BLaER1 (cell line): Measurements from ENCODE around the gene MGA.

ENCODE experiments used
- H3K27ac ChIP-seq: shearing (Covaris generic); formaldehyde crosslinking; 2 replicates; pipeline ENCODE4 v1.8.1; 2022
- H3K27me3 ChIP-seq: shearing (Covaris generic); formaldehyde crosslinking; 2 replicates; pipeline ENCODE4 v1.8.1; 2022
- H3K36me3 ChIP-seq: shearing (Covaris generic); formaldehyde crosslinking; 2 replicates; pipeline ENCODE4 v1.8.1; 2022
- H3K4me1 ChIP-seq: shearing (Covaris generic); formaldehyde crosslinking; 2 replicates; pipeline ENCODE4 v1.8.1; 2022
- H3K4me2 ChIP-seq: shearing (Covaris generic); formaldehyde crosslinking; 2 replicates; pipeline ENCODE4 v1.8.1; 2022
- H3K4me3 ChIP-seq: shearing (Covaris generic); formaldehyde crosslinking; 2 replicates; pipeline ENCODE4 v1.8.1; 2022
- H3K9ac ChIP-seq: shearing (Covaris generic); formaldehyde crosslinking; 2 replicates; pipeline ENCODE4 v1.8.1; 2022
- H3K9me3 ChIP-seq: shearing (Covaris generic); formaldehyde crosslinking; 2 replicates; pipeline ENCODE4 v1.8.1; 2022
- H4K20me1 ChIP-seq: shearing (Covaris generic); formaldehyde crosslinking; 2 replicates; pipeline ENCODE4 v1.8.1; 2022
- Cebpa-rat ChIP-seq: shearing (Covaris generic); IDR thresholded peaks from 2 replicates; pipeline ENCODE4 v1.8.1; 2022

Gene MGA

GRCh38 chr15:41816788-41817187, 156.6 kb downstream of the MGA start:
- H4K20me1 ChIP-seq, result no peaks in the 10 kb centered on the region
- H3K36me3 ChIP-seq, result peaks cover 92% of the 10 kb centered on the region

GRCh38 chr15:41817327-41817726, 157.1 kb downstream of the MGA start:
- Histone ChIP-seq H4K20me1 (no peaks in the 10 kb centered on the region), H3K9me3 (no peaks in the 10 kb centered on the region), H3K27ac (no peak overlapping the region), H3K9ac (no peak overlapping the region), H3K4me2 (no peak overlapping the region), H3K4me3 (no peak overlapping the region), H3K36me3 (peaks cover 90% of the 10 kb centered on the region), H3K27me3 (no peaks in the 10 kb centered on the region), H3K4me1 (peaks cover 15% of the 10 kb centered on the region)
- no peak for TF ChIP-seq Cebpa-rat

More at GRCh38 chr15:41816788-41817187, 156.6 kb downstream of the MGA start:
- Histone ChIP-seq H3K4me1 (peaks cover 21% of the 10 kb centered on the region), H3K9ac (no peak overlapping the region), H3K9me3 (no peaks in the 10 kb centered on the region), H3K4me2 (no peak overlapping the region), H3K27me3 (no peaks in the 10 kb centered on the region), H3K27ac (no peak overlapping the region), H3K4me3 (no peak overlapping the region)
- no peak for TF ChIP-seq Cebpa-rat

- Histone ChIP-seq H3K27me3 (no peaks in the 10 kb centered on the region), H3K9me3 (no peaks in the 10 kb centered on the region), H3K36me3 (peaks cover 92% of the 10 kb centered on the region)
Observed at GRCh38 chr15:41817781-41818180, 157.6 kb downstream of the MGA start.

GRCh38 chr15:41819455-41820050, 159.3 kb downstream of the MGA start:
- no peak for TF ChIP-seq Cebpa-rat
- Histone ChIP-seq H3K4me1 (no peaks in the 10 kb centered on the region), H3K27me3 (no peaks in the 10 kb centered on the region), H4K20me1 (no peaks in the 10 kb centered on the region), H3K4me3 (no peak overlapping the region), H3K9ac (no peak overlapping the region), H3K27ac (no peak overlapping the region), H3K9me3 (no peaks in the 10 kb centered on the region), H3K4me2 (no peak overlapping the region), H3K36me3 (peaks cover 98% of the 10 kb centered on the region)

More at GRCh38 chr15:41817781-41818180, 157.6 kb downstream of the MGA start:
- peaks cover 11% of the 10 kb centered on the region for H3K4me1 ChIP-seq
- no peak overlapping the region for H3K4me2 ChIP-seq
- no peak overlapping the region for H3K9ac ChIP-seq
- no peaks in the 10 kb centered on the region for H4K20me1 ChIP-seq
- no peak overlapping the region for H3K27ac ChIP-seq
- no peak for TF ChIP-seq Cebpa-rat
- H3K4me3 ChIP-seq, result no peak overlapping the region

- H3K9me3 ChIP-seq, result no peaks in the 10 kb centered on the region
- no peak for TF ChIP-seq Cebpa-rat
- H3K4me1 ChIP-seq, result no peaks in the 10 kb centered on the region
- H3K27me3 ChIP-seq, result no peaks in the 10 kb centered on the region
- no peak overlapping the region for H3K27ac ChIP-seq
- H3K36me3 ChIP-seq, result peaks cover 98% of the 10 kb centered on the region
- H3K9ac ChIP-seq, result no peak overlapping the region
- H4K20me1 ChIP-seq, result no peaks in the 10 kb centered on the region; the same call in 1 of the 2 replicates
- no peak overlapping the region for H3K4me3 ChIP-seq
- H3K4me2 ChIP-seq, result no peak overlapping the region
Observed at GRCh38 chr15:41820791-41821423, 160.7 kb downstream of the MGA start.

- Histone ChIP-seq H3K36me3 (peaks cover 97% of the 10 kb centered on the region), H3K9ac (no peak overlapping the region), H3K4me1 (no peaks in the 10 kb centered on the region), H3K27me3 (no peaks in the 10 kb centered on the region), H3K9me3 (no peaks in the 10 kb centered on the region), H3K27ac (no peak overlapping the region), H3K4me2 (no peak overlapping the region), H4K20me1 (no peaks in the 10 kb centered on the region; the same call in 1 of the 2 replicates), H3K4me3 (no peak overlapping the region)
- TF ChIP-seq Cebpa-rat, result no peak
Observed at GRCh38 chr15:41821831-41822230, 161.6 kb downstream of the MGA start.

GRCh38 chr15:41822471-41822870, 162.3 kb downstream of the MGA start:
- no peak overlapping the region for H3K9ac ChIP-seq
- TF ChIP-seq Cebpa-rat, result no peak
- H3K9me3 ChIP-seq, result no peaks in the 10 kb centered on the region
- H3K4me1 ChIP-seq, result peaks cover 5% of the 10 kb centered on the region
- no peaks in the 10 kb centered on the region; the same call in 1 of the 2 replicates for H4K20me1 ChIP-seq
- H3K27me3 ChIP-seq, result peaks cover 4% of the 10 kb centered on the region; the same call in 1 of the 2 replicates
- H3K27ac ChIP-seq, result no peak overlapping the region
- no peak overlapping the region for H3K4me2 ChIP-seq
- H3K36me3 ChIP-seq, result peaks cover 91% of the 10 kb centered on the region
- no peak overlapping the region for H3K4me3 ChIP-seq
